Esophagus squamous epithelium (tissue), 4 donors: ENCODE results near the gene PRELP.

Experiments used
- POLR2A ChIP-seq, 4 donors: fragments of 450-650 bp; IDR thresholded peaks; one replicate each; pipeline ENCODE4 v1.6.1; 2017; ENCODE audit warnings: antibody characterized with exemption in 4 of 4, mild to moderate bottlenecking in 4 of 4, moderate library complexity in 3 of 4
- TF ChIP-seq, protein P1 (sequence below), 6 experiments: fragments of 450-650 bp in 4 of 6; fragments of 200-600 bp in 2 of 6; sonication (generic) in 2 of 6; IDR thresholded peaks; one replicate each; pipeline ENCODE4 v1.5.1; 2016 to 2019; ENCODE audit warnings: antibody characterized with exemption in 6 of 6, mild to moderate bottlenecking in 4 of 6, moderate library complexity in 4 of 6

- TF ChIP-seq, protein P1, sequence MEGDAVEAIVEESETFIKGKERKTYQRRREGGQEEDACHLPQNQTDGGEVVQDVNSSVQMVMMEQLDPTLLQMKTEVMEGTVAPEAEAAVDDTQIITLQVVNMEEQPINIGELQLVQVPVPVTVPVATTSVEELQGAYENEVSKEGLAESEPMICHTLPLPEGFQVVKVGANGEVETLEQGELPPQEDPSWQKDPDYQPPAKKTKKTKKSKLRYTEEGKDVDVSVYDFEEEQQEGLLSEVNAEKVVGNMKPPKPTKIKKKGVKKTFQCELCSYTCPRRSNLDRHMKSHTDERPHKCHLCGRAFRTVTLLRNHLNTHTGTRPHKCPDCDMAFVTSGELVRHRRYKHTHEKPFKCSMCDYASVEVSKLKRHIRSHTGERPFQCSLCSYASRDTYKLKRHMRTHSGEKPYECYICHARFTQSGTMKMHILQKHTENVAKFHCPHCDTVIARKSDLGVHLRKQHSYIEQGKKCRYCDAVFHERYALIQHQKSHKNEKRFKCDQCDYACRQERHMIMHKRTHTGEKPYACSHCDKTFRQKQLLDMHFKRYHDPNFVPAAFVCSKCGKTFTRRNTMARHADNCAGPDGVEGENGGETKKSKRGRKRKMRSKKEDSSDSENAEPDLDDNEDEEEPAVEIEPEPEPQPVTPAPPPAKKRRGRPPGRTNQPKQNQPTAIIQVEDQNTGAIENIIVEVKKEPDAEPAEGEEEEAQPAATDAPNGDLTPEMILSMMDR (IDR thresholded peaks at IDR 0.05), result no peak
- TF ChIP-seq POLR2A (IDR thresholded peaks at IDR 0.05), result no peak
Measured at GRCh38 chr1:203439131-203439730, 36.4 kb upstream of the PRELP start.
